Liver (tissue), 9 donors: ENCODE measurements around the gene PVRIG. TPM values are rescaled to one million over a fixed set of nuclear protein-coding genes. Genes with fewer than 3 reads are reported as not detected.
"Not testable (repeated sequence)": the region's sequence is repeated elsewhere in the genome, so short reads cannot be mapped to it uniquely, and the experiment has no call there.

Experiments used
- DNase-seq: peaks from one replicate; pipeline ENCODE4 v3.0.0-alpha.2; 2017; ENCODE audit warnings: low spot score
- H3K27ac ChIP-seq, 2 donors: one replicate each; pipeline ENCODE4 v1.7.0; 2013; ENCODE audit warnings: inconsistent platforms in 2 of 2, low read length in 2 of 2, control low read depth in 1 of 2, low read depth in 1 of 2, mild to moderate bottlenecking in 1 of 2
- H3K27me3 ChIP-seq, 4 donors: one replicate each; pipeline versions ENCODE4 v1.6.1 to v1.7.0; 2013; ENCODE audit warnings: low read length in 3 of 4, inconsistent platforms in 1 of 4, mild to moderate bottlenecking in 1 of 4, moderate library complexity in 1 of 4; ENCODE audit not compliant: control insufficient read depth in 4 of 4, insufficient read depth in 4 of 4
- H3K36me3 ChIP-seq, 4 donors: one replicate each; pipeline versions ENCODE4 v1.6.1 to v1.7.0; 2013; ENCODE audit warnings: low read length in 3 of 4, mild to moderate bottlenecking in 3 of 4, low read depth in 1 of 4, moderate library complexity in 1 of 4; ENCODE audit not compliant: control insufficient read depth in 4 of 4, insufficient read depth in 3 of 4
- H3K4me1 ChIP-seq, 4 donors: one replicate each; pipeline versions ENCODE4 v1.6.1 to v1.7.0; 2013; ENCODE audit warnings: low read length in 3 of 4, mild to moderate bottlenecking in 3 of 4, moderate library complexity in 1 of 4; ENCODE audit not compliant: control insufficient read depth in 4 of 4, insufficient read depth in 4 of 4
- H3K4me3 ChIP-seq, 3 donors: one replicate each; pipeline versions ENCODE4 v1.6.1 to v1.7.0; 2013; ENCODE audit warnings: low read length in 3 of 3, control low read depth in 1 of 3, low read depth in 1 of 3, mild to moderate bottlenecking in 1 of 3
- H3K9ac ChIP-seq, 2 donors: one replicate each; pipeline ENCODE4 v1.7.0; 2013; ENCODE audit warnings: low read length in 2 of 2, mild to moderate bottlenecking in 2 of 2, moderate library complexity in 2 of 2, control low read depth in 1 of 2, low read depth in 1 of 2
- H3K9me3 ChIP-seq, 4 donors: one replicate each; pipeline versions ENCODE4 v1.6.1 to v1.7.0; 2013; ENCODE audit warnings: low read length in 3 of 4; ENCODE audit not compliant: control insufficient read depth in 4 of 4
- FOXA1 ChIP-seq: IDR thresholded peaks from 2 replicates; pipeline ENCODE4 v1.6.1; 2016; ENCODE audit warnings: antibody characterized with exemption
- FOXA2 ChIP-seq: IDR thresholded peaks from 2 replicates; pipeline ENCODE4 v1.6.1; 2016; ENCODE audit warnings: antibody characterized with exemption
- GABPA ChIP-seq, 2 donors: IDR thresholded peaks in 1 of 2; conservative IDR thresholded peaks in 1 of 2; 2 replicates each; pipeline ENCODE4 v1.6.1; 2016; ENCODE audit warnings: antibody characterized with exemption in 2 of 2, mild to moderate bottlenecking in 1 of 2, moderate library complexity in 1 of 2
- HNF4G ChIP-seq: IDR thresholded peaks from 2 replicates; pipeline ENCODE4 v1.6.1; 2016; ENCODE audit warnings: antibody characterized with exemption
- NR2F2 ChIP-seq: IDR thresholded peaks from 2 replicates; pipeline ENCODE4 v1.6.1; 2016; ENCODE audit warnings: antibody characterized with exemption
- RAD21 ChIP-seq, 2 donors: IDR thresholded peaks; 2 replicates each; pipeline ENCODE4 v1.6.1; 2016; ENCODE audit warnings: antibody characterized with exemption in 2 of 2, mild to moderate bottlenecking in 2 of 2
- RXRA ChIP-seq, 2 donors: IDR thresholded peaks; 2 replicates each; pipeline ENCODE4 v1.6.1; 2017 to 2018; ENCODE audit warnings: antibody characterized with exemption in 2 of 2, mild to moderate bottlenecking in 1 of 2
- SP1 ChIP-seq: IDR thresholded peaks from 2 replicates; pipeline ENCODE4 v1.6.1; 2018; ENCODE audit warnings: antibody characterized with exemption, mild to moderate bottlenecking
- YY1 ChIP-seq: IDR thresholded peaks from 2 replicates; pipeline ENCODE4 v1.6.1; 2016; ENCODE audit warnings: antibody characterized with exemption, mild to moderate bottlenecking
- ZBTB33 ChIP-seq: IDR thresholded peaks from 2 replicates; pipeline ENCODE4 v1.6.1; 2016; ENCODE audit warnings: antibody characterized with exemption
- WGBS: extraction: QIAGEN DNeasy Blood & Tissue Kit; methylation state at CpG from one replicate; pipeline ENCODE4 v1.1.7; 2013; 5-methylcytosine and 5-hydroxymethylcytosine counted together
- polyA plus RNA-seq, 2 donors: library from polyadenylated mRNA; stranded (reverse) in 1 of 2; unstranded in 1 of 2; fragments of 200-250 nt in 1 of 2; fragments of >200 nt in 1 of 2; fragmentation: Nextera tagmentation in 1 of 2; extraction: Ambion mirVana in 1 of 2; gene quantifications; one replicate each; pipeline versions ENCODE4 v1.2.1 to v1.2.3, GENCODE V29; 2013 to 2015
- total RNA-seq, 2 donors: library from RNA; depleted of rRNA; stranded (reverse); fragments of >200 nt; gene quantifications; one replicate each; pipeline ENCODE4 v1.2.3, GENCODE V29; 2014
- TF ChIP-seq, protein P1 (sequence below): fragments of 150-350 bp; IDR thresholded peaks from 2 replicates; pipeline ENCODE4 v1.5.1; 2017; ENCODE audit warnings: improper control_type of control experiment, low read depth, low read length; ENCODE audit not compliant: missing input control
- TF ChIP-seq, protein P2 (sequence below): IDR thresholded peaks from 2 replicates; pipeline ENCODE4 v1.6.1; 2016; ENCODE audit warnings: antibody characterized with exemption
- donor health status: healthy.
- donor health status: healthy.
- donor health status: healthy.
- donor health status: healthy.
- donor health status: healthy.

The PVRIG gene
- total and polyA plus RNA-seq, 4 donors, result 0.37 to 0.81 (median 0.58) TPM

GRCh38 chr7:100176096-100177044 is 43.4 kb upstream of the PVRIG start:
- Histone ChIP-seq H3K4me3 (peak overlapping the region in 1 of 3 donors; percentile 47), H3K27me3 (peaks cover 0 to 3% (median 0%) of the 10 kb centered on the region in 4 donors), H3K36me3 (no peaks in the 10 kb centered on the region), H3K4me1 (peaks cover 0 to 10% (median 7%) of the 10 kb centered on the region in 4 donors), H3K9me3 (no peaks in the 10 kb centered on the region), H3K9ac (no peak overlapping the region), H3K27ac (no peak overlapping the region)
- TF ChIP-seq HNF4G (no peak), FOXA1 (no peak), RAD21 (IDR thresholded peaks at IDR 0.05) (no peak), GABPA (IDR thresholded peaks at IDR 0.05 in 1 of 2, conservative IDR thresholded peaks at IDR 0.05 in 1 of 2) (no peak), SP1 (no peak), FOXA2 (no peak)
- TF ChIP-seq, protein P1, sequence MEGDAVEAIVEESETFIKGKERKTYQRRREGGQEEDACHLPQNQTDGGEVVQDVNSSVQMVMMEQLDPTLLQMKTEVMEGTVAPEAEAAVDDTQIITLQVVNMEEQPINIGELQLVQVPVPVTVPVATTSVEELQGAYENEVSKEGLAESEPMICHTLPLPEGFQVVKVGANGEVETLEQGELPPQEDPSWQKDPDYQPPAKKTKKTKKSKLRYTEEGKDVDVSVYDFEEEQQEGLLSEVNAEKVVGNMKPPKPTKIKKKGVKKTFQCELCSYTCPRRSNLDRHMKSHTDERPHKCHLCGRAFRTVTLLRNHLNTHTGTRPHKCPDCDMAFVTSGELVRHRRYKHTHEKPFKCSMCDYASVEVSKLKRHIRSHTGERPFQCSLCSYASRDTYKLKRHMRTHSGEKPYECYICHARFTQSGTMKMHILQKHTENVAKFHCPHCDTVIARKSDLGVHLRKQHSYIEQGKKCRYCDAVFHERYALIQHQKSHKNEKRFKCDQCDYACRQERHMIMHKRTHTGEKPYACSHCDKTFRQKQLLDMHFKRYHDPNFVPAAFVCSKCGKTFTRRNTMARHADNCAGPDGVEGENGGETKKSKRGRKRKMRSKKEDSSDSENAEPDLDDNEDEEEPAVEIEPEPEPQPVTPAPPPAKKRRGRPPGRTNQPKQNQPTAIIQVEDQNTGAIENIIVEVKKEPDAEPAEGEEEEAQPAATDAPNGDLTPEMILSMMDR, result no peak
- no peak for DNase-seq
- WGBS, result 57% methylated on average over 14 of the region's 14 CpGs

- H3K9me3 ChIP-seq, result no peaks in the 10 kb centered on the region
- peak within 1 kb of the TSS in 1 of 3 donors; percentile 47 for H3K4me3 ChIP-seq
- H3K36me3 ChIP-seq, result no peaks in the 10 kb centered on the region
- DNase-seq, result peak; percentile 93
- TF ChIP-seq RXRA (IDR thresholded peaks at IDR 0.05) (no peak), NR2F2 (no peak), ZBTB33 (peak; percentile 71), SP1 (peak; percentile 52), YY1 (peak; percentile 42)
- TF ChIP-seq, protein P2, sequence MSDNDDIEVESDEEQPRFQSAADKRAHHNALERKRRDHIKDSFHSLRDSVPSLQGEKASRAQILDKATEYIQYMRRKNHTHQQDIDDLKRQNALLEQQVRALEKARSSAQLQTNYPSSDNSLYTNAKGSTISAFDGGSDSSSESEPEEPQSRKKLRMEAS, result peak; percentile 24
- WGBS, result 8% methylated on average over 78 of the region's 78 CpGs
- H3K9ac ChIP-seq, result no peak within 1 kb of the TSS
- no peak within 1 kb of the TSS for H3K27ac ChIP-seq
- no peaks in the 10 kb centered on the region for H3K27me3 ChIP-seq
- H3K4me1 ChIP-seq, result peaks cover 0 to 10% (median 5%) of the 10 kb centered on the region in 4 donors
Observed at GRCh38 chr7:100177045-100178001, 42.4 kb upstream of the PVRIG start, which contains the start of the genes GPC2 and STAG3. Gene GPC2, minus strand, starts transcription at chr7:100177381. Its CDS starts 182 bp downstream, at chr7:100177199. Gene STAG3, plus strand, starts transcription at chr7:100177918. Its CDS starts 2,639 bp downstream, at chr7:100180557.

- H3K36me3 ChIP-seq, H3K4me3 ChIP-seq, H3K27ac ChIP-seq, H3K9me3 ChIP-seq, H3K9ac ChIP-seq, DNase-seq, H3K27me3 ChIP-seq: not testable (repeated sequence)
- WGBS, result 91% methylated on average over 3 of the region's 3 CpGs
- H3K4me1 ChIP-seq, result peaks cover 0 to 10% (median 5%) of the 10 kb centered on the region in 4 donors
Observed at GRCh38 chr7:100180084-100180483, 39.7 kb upstream of the PVRIG start.

DNA sequence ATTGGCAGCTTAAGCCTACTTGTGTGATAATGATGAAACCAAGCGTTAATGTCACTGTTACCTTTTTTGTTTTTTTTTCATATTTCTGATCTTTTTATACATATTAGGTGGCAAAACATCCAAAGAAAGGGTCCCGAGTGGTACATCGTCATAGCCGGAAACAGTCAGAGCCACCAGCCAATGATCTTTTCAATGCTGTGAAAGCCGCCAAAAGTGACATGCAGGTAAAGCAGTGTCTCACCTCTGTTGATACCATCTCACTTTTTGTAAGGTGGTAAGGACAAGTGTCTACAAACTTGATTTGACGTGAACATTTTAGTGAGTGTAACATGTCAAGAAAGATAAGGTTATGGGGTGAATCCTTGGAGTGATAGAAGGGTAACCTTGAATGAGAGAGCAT is 37.1 kb upstream of the PVRIG start:
- not testable (repeated sequence) for H3K9me3 ChIP-seq, H3K27me3 ChIP-seq, H3K4me3 ChIP-seq, H3K36me3 ChIP-seq, DNase-seq, H3K4me1 ChIP-seq, H3K9ac ChIP-seq, H3K27ac ChIP-seq
- WGBS, result 73% methylated on average over 6 of the region's 6 CpGs

GRCh38 chr7:100183090-100183489 is 36.7 kb upstream of the PVRIG start:
- H3K27me3 ChIP-seq, H3K4me3 ChIP-seq, DNase-seq, H3K9ac ChIP-seq, H3K9me3 ChIP-seq, H3K27ac ChIP-seq, H3K4me1 ChIP-seq, H3K36me3 ChIP-seq: not testable (repeated sequence)
- WGBS, result 88% methylated on average over 6 of the region's 6 CpGs
